H9 (cell line): ENCODE results near the gene RNF20. TPM values are rescaled to one million over a fixed set of nuclear protein-coding genes. Genes with fewer than 3 reads are reported as not detected.

ENCODE experiments used
- DNase-seq: peaks from one replicate; pipeline ENCODE4 v3.0.0-alpha.2; 2017
- H2AFZ ChIP-seq: one replicate; pipeline ENCODE4 v1.6.1; 2013; ENCODE audit warnings: mild to moderate bottlenecking, low read length, control low read depth, moderate library complexity
- H2AK5ac ChIP-seq: 2 replicates; pipeline ENCODE4 v1.6.1; 2013; ENCODE audit warnings: low read length, control low read depth, mixed read lengths; ENCODE audit not compliant: insufficient read length
- H2BK120ac ChIP-seq: one replicate; pipeline ENCODE4 v1.6.1; 2013; ENCODE audit warnings: low read depth, mild to moderate bottlenecking, low read length, control low read depth, inconsistent platforms; ENCODE audit not compliant: poor library complexity, severe bottlenecking
- H2BK12ac ChIP-seq: 2 replicates; pipeline ENCODE4 v1.6.1; 2013; ENCODE audit warnings: low read length, control low read depth, mixed read lengths, low read depth; ENCODE audit not compliant: insufficient read length
- H2BK15ac ChIP-seq: 2 replicates; pipeline ENCODE4 v1.6.1; 2013; ENCODE audit warnings: low read depth, low read length, control low read depth
- H2BK20ac ChIP-seq: one replicate; pipeline ENCODE4 v1.6.1; 2013; ENCODE audit warnings: low read depth, mild to moderate bottlenecking, low read length, control low read depth, inconsistent platforms; ENCODE audit not compliant: poor library complexity, severe bottlenecking
- H2BK5ac ChIP-seq: 2 replicates; pipeline ENCODE4 v1.6.1; 2013; ENCODE audit warnings: low read length, control low read depth, mixed read lengths; ENCODE audit not compliant: insufficient read length
- H3K14ac ChIP-seq: 2 replicates; pipeline ENCODE4 v1.6.1; 2013; ENCODE audit warnings: low read length, control low read depth; ENCODE audit not compliant: insufficient read depth
- H3K18ac ChIP-seq: 2 replicates; pipeline ENCODE4 v1.6.1; 2013; ENCODE audit warnings: low read depth, mild to moderate bottlenecking, mixed read lengths, low read length, control low read depth; ENCODE audit not compliant: insufficient read length
- H3K23ac ChIP-seq: 2 replicates; pipeline ENCODE4 v1.6.1; 2013; ENCODE audit warnings: low read length, control low read depth, mixed read lengths, low read depth; ENCODE audit not compliant: insufficient read length
- H3K23me2 ChIP-seq: 2 replicates; pipeline ENCODE4 v1.6.1; 2013; ENCODE audit warnings: low read depth, mild to moderate bottlenecking, mixed read lengths, low read length, control low read depth; ENCODE audit not compliant: insufficient read length, poor library complexity, severe bottlenecking
- H3K27ac ChIP-seq: 2 replicates; pipeline ENCODE4 v1.5.1; 2013; ENCODE audit warnings: low read length, control low read depth, mixed read lengths, low read depth; ENCODE audit not compliant: insufficient read length
- H3K27me3 ChIP-seq: 2 replicates; pipeline ENCODE4 v1.6.1; 2013; ENCODE audit warnings: low read length, control low read depth, inconsistent platforms; ENCODE audit not compliant: insufficient read depth
- H3K4ac ChIP-seq: 2 replicates; pipeline ENCODE4 v1.6.1; 2013; ENCODE audit warnings: low read depth, mild to moderate bottlenecking, control low read depth, inconsistent platforms, low read length, moderate library complexity
- H3K4me1 ChIP-seq: 2 replicates; pipeline ENCODE4 v1.6.1; 2013; ENCODE audit warnings: low read length, control low read depth, inconsistent platforms; ENCODE audit not compliant: insufficient read depth
- H3K4me2 ChIP-seq: 2 replicates; pipeline ENCODE4 v1.6.1; 2013; ENCODE audit warnings: low read length, control low read depth, mixed read lengths; ENCODE audit not compliant: insufficient read length, insufficient read depth
- H3K56ac ChIP-seq: 2 replicates; pipeline ENCODE4 v1.6.1; 2013; ENCODE audit warnings: low read depth, mild to moderate bottlenecking, mixed read lengths, low read length, control low read depth; ENCODE audit not compliant: insufficient read length
- H3K79me1 ChIP-seq: 2 replicates; pipeline ENCODE4 v1.6.1; 2013; ENCODE audit warnings: low read depth, mild to moderate bottlenecking, moderate library complexity, low read length, control low read depth, inconsistent platforms; ENCODE audit not compliant: insufficient read depth, poor library complexity, severe bottlenecking
- H3K79me2 ChIP-seq: 2 replicates; pipeline ENCODE4 v1.6.1; 2013; ENCODE audit warnings: low read length, control low read depth, inconsistent platforms; ENCODE audit not compliant: insufficient read depth
- H3K9ac ChIP-seq: 2 replicates; pipeline ENCODE4 v1.6.1; 2013; ENCODE audit warnings: low read length, control low read depth, mixed read lengths; ENCODE audit not compliant: insufficient read length; ENCODE audit errors: extremely low read depth
- H3K9me3 ChIP-seq: one replicate; pipeline ENCODE4 v1.6.1; 2013; ENCODE audit warnings: low read depth, low read length, inconsistent platforms; ENCODE audit not compliant: control insufficient read depth
- H3T11ph ChIP-seq: one replicate; pipeline ENCODE4 v1.6.1; 2013; ENCODE audit warnings: mild to moderate bottlenecking, low read length, control low read depth, inconsistent platforms
- H4K20me1 ChIP-seq: one replicate; pipeline ENCODE4 v1.6.1; 2013; ENCODE audit not compliant: control insufficient read depth, insufficient read length, insufficient read depth
- H4K5ac ChIP-seq: 2 replicates; pipeline ENCODE4 v1.6.1; 2013; ENCODE audit warnings: low read depth, mild to moderate bottlenecking, mixed read lengths, low read length, control low read depth; ENCODE audit not compliant: insufficient read length
- H4K8ac ChIP-seq: replicated peaks from 2 replicates; pipeline ENCODE4 v1.6.1; 2013; ENCODE audit warnings: low read length, control low read depth, mixed read lengths, low read depth; ENCODE audit not compliant: insufficient read length
- H4K91ac ChIP-seq: 2 replicates; pipeline ENCODE4 v1.6.1; 2013; ENCODE audit warnings: low read depth, mild to moderate bottlenecking, moderate library complexity, mixed read lengths, low read length, control low read depth; ENCODE audit not compliant: insufficient read length
- H3K27ac Mint-ChIP-seq, 3 experiments: 2 replicates in 2 of 3; 3 replicates in 1 of 3; pipeline ENCODE4 v1.8.0; 2020 to 2021; ENCODE audit warnings: mixed read lengths in 3 of 3, mild to moderate bottlenecking in 1 of 3, moderate library complexity in 1 of 3
- H3K27me3 Mint-ChIP-seq: 2 replicates; pipeline ENCODE4 v1.8.0; 2021; ENCODE audit warnings: low read depth, mild to moderate bottlenecking, moderate library complexity, mixed read lengths
- H3K36me3 Mint-ChIP-seq, 3 experiments: 2 replicates in 2 of 3; 3 replicates in 1 of 3; pipeline ENCODE4 v1.8.0; 2020 to 2021; ENCODE audit warnings: low read depth in 3 of 3, mixed read lengths in 3 of 3; ENCODE audit not compliant: insufficient read depth in 1 of 3
- H3K4me1 Mint-ChIP-seq, 2 experiments: 2 replicates each; pipeline ENCODE4 v1.8.0; 2020; ENCODE audit warnings: mixed read lengths in 2 of 2
- H3K4me3 Mint-ChIP-seq, 2 experiments: 2 replicates in 1 of 2; 3 replicates in 1 of 2; pipeline ENCODE4 v1.8.0; 2020 to 2021; ENCODE audit warnings: mild to moderate bottlenecking in 2 of 2, mixed read lengths in 2 of 2, moderate library complexity in 1 of 2
- H3K9me3 Mint-ChIP-seq, 2 experiments: 2 replicates in 1 of 2; 3 replicates in 1 of 2; pipeline ENCODE4 v1.8.0; 2020; ENCODE audit warnings: mild to moderate bottlenecking in 2 of 2, mixed read lengths in 2 of 2, moderate library complexity in 1 of 2
- CTCF ChIP-seq: fragments of 200-600 bp; sonication (generic); conservative IDR thresholded peaks from 3 replicates; pipeline ENCODE4 v1.8.0; 2021; ENCODE audit warnings: antibody characterized with exemption, mild to moderate bottlenecking
- WGBS: extraction: QIAGEN DNeasy Blood & Tissue Kit; methylation state at CpG from one replicate; pipeline ENCODE4 v1.1.7; 2013; ENCODE audit warnings: missing lambda C conversion rate, low lambda C conversion rate, mixed read lengths; ENCODE audit not compliant: insufficient read length; ENCODE audit errors: extremely low coverage; 5-methylcytosine and 5-hydroxymethylcytosine counted together
- total RNA-seq: library from RNA; stranded (reverse); gene quantifications from 2 replicates; pipeline ENCODE4 v1.2.1, GENCODE V29; 2021

Gene RNF20
- total RNA-seq, 1 experiment from 2014 or later: 48.5 TPM

GRCh38 chr9:101509572-101509971 is 24.1 kb upstream of the RNF20 start:
- Histone ChIP-seq H3T11ph (no peak overlapping the region), H3K4ac (no peak overlapping the region), H3K27me3 (no peaks in the 10 kb centered on the region), H3K23me2 (no peaks in the 10 kb centered on the region), H2BK20ac (no peak overlapping the region), H3K56ac (no peak overlapping the region), H3K4me1 (peaks cover 9% of the 10 kb centered on the region; the same call in 1 of the 2 replicates), H4K91ac (no peak overlapping the region), H3K23ac (no peak overlapping the region), H2BK5ac (no peak overlapping the region), H3K79me2 (no peaks in the 10 kb centered on the region), H3K18ac (no peak overlapping the region), H2BK12ac (no peak overlapping the region), H3K79me1 (no peaks in the 10 kb centered on the region), H4K5ac (no peak overlapping the region), H3K9ac (no peak overlapping the region), H2BK120ac (no peak overlapping the region), H3K9me3 (no peaks in the 10 kb centered on the region), H4K20me1 (no peaks in the 10 kb centered on the region), H2AK5ac (no peak overlapping the region), H3K14ac (no peak overlapping the region), H3K4me2 (no peak overlapping the region), H4K8ac (no peak overlapping the region), H2AFZ (no peak overlapping the region), H2BK15ac (no peak overlapping the region), H3K27ac (no peak overlapping the region)
- H3K27me3 Mint-ChIP-seq: no peaks in the 10 kb centered on the region; the same call in 1 of the 2 replicates
- no peak overlapping the region for H3K4me3 Mint-ChIP-seq
- no peaks in the 10 kb centered on the region for H3K36me3 Mint-ChIP-seq
- peaks cover 33% of the 10 kb centered on the region in 2 experiments for H3K4me1 Mint-ChIP-seq
- TF ChIP-seq CTCF: no peak
- H3K9me3 Mint-ChIP-seq: no peaks in the 10 kb centered on the region
- no peak overlapping the region for H3K27ac Mint-ChIP-seq
- no CpG with 5 or more reads among the region's 4 CpGs for WGBS
- DNase-seq: no peak
